OCI-LY3 (cell line): Measurements from ENCODE around the gene DNASE2B.

ENCODE experiments used
- H2AFZ ChIP-seq: fragments of 200-600, 300-600 bp; shearing (Covaris generic); 2 replicates; pipeline ENCODE4 v1.6.0; 2014; ENCODE audit warnings: antibody characterized with exemption, low read depth, low read length
- H3K27ac ChIP-seq: fragments of 200-600, 300-600 bp; sonication (generic); 2 replicates; pipeline ENCODE4 v1.5.1; 2014; ENCODE audit warnings: mild to moderate bottlenecking, low read length, moderate library complexity, mixed read lengths
- H3K27me3 ChIP-seq: fragments of 200-600, 300-600 bp; sonication (generic); 2 replicates; pipeline ENCODE4 v1.6.1; 2014; ENCODE audit warnings: low read depth, low read length, mixed read lengths
- H3K36me3 ChIP-seq: fragments of 200-600, 300-600 bp; sonication (generic); replicated peaks from 2 replicates; pipeline ENCODE3; 2014; ENCODE audit warnings: low read depth, low read length, mixed read lengths
- H3K4me1 ChIP-seq: fragments of 300-600, 200-600 bp; sonication (generic); 2 replicates; pipeline ENCODE4 v1.6.1; 2014; ENCODE audit warnings: low read length, mixed read lengths
- H3K4me2 ChIP-seq: fragments of 200-600, 300-600 bp; sonication (generic); 2 replicates; pipeline ENCODE4 v1.6.1; 2014; ENCODE audit warnings: low read length, mixed read lengths
- H3K4me3 ChIP-seq: fragments of 300-600, 200-600 bp; sonication (generic); 2 replicates; pipeline ENCODE4 v1.5.1; 2014; ENCODE audit warnings: antibody characterized with exemption, mild to moderate bottlenecking, low read length, moderate library complexity
- H3K79me2 ChIP-seq: fragments of 300-600, 200-600 bp; shearing (Covaris generic); 2 replicates; pipeline ENCODE4 v1.6.1; 2014; ENCODE audit warnings: mild to moderate bottlenecking, low read length, mixed read lengths
- H3K9ac ChIP-seq: fragments of 300-600, 200-600 bp; shearing (Covaris generic); 2 replicates; pipeline ENCODE4 v1.6.0; 2014; ENCODE audit warnings: mild to moderate bottlenecking, low read length, moderate library complexity
- H3K9me3 ChIP-seq: fragments of 200-600, 300-600 bp; shearing (Covaris generic); 2 replicates; pipeline ENCODE4 v1.6.1; 2014; ENCODE audit warnings: low read length, mixed read lengths; ENCODE audit not compliant: insufficient read depth
- H4K20me1 ChIP-seq: fragments of 200-600, 300-600 bp; sonication (generic); 2 replicates; pipeline ENCODE4 v1.6.1; 2016; ENCODE audit warnings: low read length, mixed read lengths; ENCODE audit not compliant: insufficient read depth
- CTCF ChIP-seq: fragments of 200-600, 300-600 bp; sonication (generic); IDR thresholded peaks from 2 replicates; pipeline ENCODE4 v1.5.1; 2014; ENCODE audit warnings: antibody characterized with exemption, low read length, low read depth
- EZH2phosphoT487 ChIP-seq: fragments of 200-600 bp; shearing (Covaris generic); IDR thresholded peaks from 2 replicates; pipeline ENCODE4 v1.6.1; 2018; ENCODE audit warnings: antibody characterized with exemption, mixed run types, low read depth

The DNASE2B gene

GRCh38 chr1:84382127-84382526 is 16.2 kb upstream of the DNASE2B start:
- Histone ChIP-seq H4K20me1 (no peaks in the 10 kb centered on the region), H3K4me3 (no peak overlapping the region), H2AFZ (no peak overlapping the region), H3K4me2 (no peak overlapping the region; the same call in 1 of the 2 replicates), H3K27me3 (no peaks in the 10 kb centered on the region), H3K9ac (no peak overlapping the region), H3K27ac (no peak overlapping the region), H3K9me3 (no peaks in the 10 kb centered on the region), H3K79me2 (no peaks in the 10 kb centered on the region), H3K4me1 (peaks cover 7% of the 10 kb centered on the region), H3K36me3 (no peaks in the 10 kb centered on the region)
- no peak for TF ChIP-seq CTCF
- TF ChIP-seq EZH2phosphoT487, result no peak

- H3K27me3 ChIP-seq, result no peaks in the 10 kb centered on the region
- H3K79me2 ChIP-seq, result no peaks in the 10 kb centered on the region
- no peaks in the 10 kb centered on the region for H3K36me3 ChIP-seq
- no peaks in the 10 kb centered on the region for H3K9me3 ChIP-seq
- peaks cover 33% of the 10 kb centered on the region for H3K4me1 ChIP-seq
- no peak overlapping the region for H3K9ac ChIP-seq
- no peak overlapping the region for H2AFZ ChIP-seq
- H3K4me3 ChIP-seq, result no peak overlapping the region
- TF ChIP-seq CTCF, result no peak
- TF ChIP-seq EZH2phosphoT487, result no peak
- no peak overlapping the region for H3K27ac ChIP-seq
- no peak overlapping the region for H3K4me2 ChIP-seq
- H4K20me1 ChIP-seq, result no peaks in the 10 kb centered on the region
Measured at GRCh38 chr1:84385347-84385746, 12.9 kb upstream of the DNASE2B start.

- Histone ChIP-seq H3K27me3 (no peaks in the 10 kb centered on the region), H3K9me3 (no peaks in the 10 kb centered on the region), H4K20me1 (no peaks in the 10 kb centered on the region), H3K4me3 (no peak overlapping the region), H3K4me2 (no peak overlapping the region), H3K27ac (no peak overlapping the region), H2AFZ (no peak overlapping the region), H3K79me2 (no peaks in the 10 kb centered on the region), H3K36me3 (no peaks in the 10 kb centered on the region), H3K4me1 (peaks cover 37% of the 10 kb centered on the region), H3K9ac (no peak overlapping the region)
- TF ChIP-seq EZH2phosphoT487 (no peak), CTCF (no peak)
Measured at GRCh38 chr1:84386716-84387479, 11.4 kb upstream of the DNASE2B start.

GRCh38 chr1:84387480-84388163 is 10.7 kb upstream of the DNASE2B start:
- TF ChIP-seq EZH2phosphoT487, result no peak
- peak; percentile 23; the same call in 1 of the 2 replicates for TF ChIP-seq CTCF
- no peak overlapping the region for H3K4me2 ChIP-seq
- H3K4me3 ChIP-seq, result no peak overlapping the region
- peaks cover 31% of the 10 kb centered on the region for H3K4me1 ChIP-seq
- no peaks in the 10 kb centered on the region for H3K9me3 ChIP-seq
- no peak overlapping the region for H3K27ac ChIP-seq
- H3K36me3 ChIP-seq, result no peaks in the 10 kb centered on the region
- no peak overlapping the region for H2AFZ ChIP-seq
- H4K20me1 ChIP-seq, result no peaks in the 10 kb centered on the region
- no peaks in the 10 kb centered on the region for H3K79me2 ChIP-seq
- H3K9ac ChIP-seq, result no peak overlapping the region
- no peaks in the 10 kb centered on the region for H3K27me3 ChIP-seq
